ENCODE results near the gene ATG2B.

- TF ChIP-seq CTCF (IDR thresholded peaks at IDR 0.05) (no peak), EZH2 (IDR thresholded peaks at IDR 0.05; ENCODE audit: borderline replicate concordance, insufficient read depth, low read depth, low read length, poor library complexity, severe bottlenecking) (no peak)
These were observed 98.3 kb downstream of the ATG2B start for GRCh38 chr14:96264853-96265252.
